GM20431 (cell line): ENCODE results near the gene BCR.

ENCODE experiments used
- in situ Hi-C: fragments of 300-500 bp; cut with MseI, MboI; formaldehyde crosslinking; loops from one replicate; pipeline ENCODE4 v1.15.0; 2020; ENCODE audit warnings: low sequenced_read_pairs; ENCODE audit not compliant: unreplicated experiment

The BCR gene

DNA sequence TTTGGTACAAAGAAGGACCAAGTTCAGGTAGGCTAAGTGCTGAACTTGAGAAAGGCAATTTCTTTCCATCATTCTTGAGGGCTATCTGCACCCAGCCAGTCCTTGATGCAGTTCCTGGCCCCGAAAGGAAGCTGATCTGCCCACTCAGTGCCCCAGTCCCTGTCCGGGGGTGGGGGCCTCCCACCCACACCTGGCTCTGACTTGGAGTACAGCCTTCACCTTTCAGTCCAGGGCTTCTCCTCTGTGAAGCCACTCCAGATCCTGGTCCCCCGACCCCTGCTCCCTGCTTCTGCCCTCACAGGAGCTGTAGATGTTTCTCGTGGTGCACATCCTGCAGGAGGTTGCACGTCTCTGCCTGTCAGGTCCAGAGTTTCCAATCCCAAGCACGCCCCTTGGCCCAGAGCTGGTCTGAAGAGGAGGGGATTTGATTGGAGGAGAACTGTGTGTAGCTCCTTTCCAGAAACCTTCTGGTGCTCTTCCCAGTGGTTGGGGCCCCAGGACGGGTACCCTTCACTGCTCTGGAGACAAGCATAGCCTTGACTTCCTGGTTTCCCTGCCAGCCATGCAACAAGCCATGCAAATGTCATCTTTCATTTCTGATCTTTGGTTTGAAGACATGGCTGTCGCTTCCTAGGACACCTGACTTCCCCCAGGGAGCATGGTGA lies 75.3 kb downstream of the BCR start:
- in situ Hi-C loops: no loop called here

DNA sequence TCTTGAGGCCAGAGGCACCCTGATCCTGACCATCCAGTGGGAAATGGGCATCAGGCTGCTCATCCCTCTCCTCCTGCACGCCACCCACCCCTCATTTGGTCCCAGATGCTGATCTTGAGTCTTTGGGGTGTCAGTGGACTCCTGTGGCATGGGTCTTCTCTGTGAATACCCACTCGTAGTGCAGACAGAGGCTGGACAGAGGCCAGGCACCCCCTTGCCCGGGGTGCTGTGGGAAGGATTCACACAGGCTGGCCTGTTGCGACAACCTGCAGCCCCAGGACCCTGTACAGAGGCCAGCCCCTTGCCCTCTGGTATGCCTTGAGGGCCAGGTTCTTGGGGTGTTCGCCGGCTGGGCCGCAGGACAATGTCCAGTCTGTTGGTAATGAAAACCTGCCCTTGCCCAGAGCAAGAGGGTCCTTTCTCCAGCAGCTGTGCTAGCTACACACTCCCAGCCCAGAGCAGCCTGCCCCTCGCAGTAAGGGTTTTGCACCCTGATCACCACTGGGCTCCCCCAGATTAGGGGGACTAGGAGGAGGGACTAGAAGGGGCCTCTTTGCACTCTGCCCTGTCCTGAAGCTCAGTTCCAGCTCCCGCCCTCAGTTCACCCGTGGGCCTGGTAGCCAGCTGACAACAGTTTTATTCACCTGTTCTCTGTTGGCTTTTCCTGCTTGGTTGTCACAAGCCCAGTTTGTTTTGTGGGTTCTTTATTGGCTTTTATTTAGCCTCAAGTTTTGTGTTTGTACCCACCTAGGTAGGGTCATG lies 76.0 kb downstream of the BCR start:
- in situ Hi-C loops: no loop called here

DNA sequence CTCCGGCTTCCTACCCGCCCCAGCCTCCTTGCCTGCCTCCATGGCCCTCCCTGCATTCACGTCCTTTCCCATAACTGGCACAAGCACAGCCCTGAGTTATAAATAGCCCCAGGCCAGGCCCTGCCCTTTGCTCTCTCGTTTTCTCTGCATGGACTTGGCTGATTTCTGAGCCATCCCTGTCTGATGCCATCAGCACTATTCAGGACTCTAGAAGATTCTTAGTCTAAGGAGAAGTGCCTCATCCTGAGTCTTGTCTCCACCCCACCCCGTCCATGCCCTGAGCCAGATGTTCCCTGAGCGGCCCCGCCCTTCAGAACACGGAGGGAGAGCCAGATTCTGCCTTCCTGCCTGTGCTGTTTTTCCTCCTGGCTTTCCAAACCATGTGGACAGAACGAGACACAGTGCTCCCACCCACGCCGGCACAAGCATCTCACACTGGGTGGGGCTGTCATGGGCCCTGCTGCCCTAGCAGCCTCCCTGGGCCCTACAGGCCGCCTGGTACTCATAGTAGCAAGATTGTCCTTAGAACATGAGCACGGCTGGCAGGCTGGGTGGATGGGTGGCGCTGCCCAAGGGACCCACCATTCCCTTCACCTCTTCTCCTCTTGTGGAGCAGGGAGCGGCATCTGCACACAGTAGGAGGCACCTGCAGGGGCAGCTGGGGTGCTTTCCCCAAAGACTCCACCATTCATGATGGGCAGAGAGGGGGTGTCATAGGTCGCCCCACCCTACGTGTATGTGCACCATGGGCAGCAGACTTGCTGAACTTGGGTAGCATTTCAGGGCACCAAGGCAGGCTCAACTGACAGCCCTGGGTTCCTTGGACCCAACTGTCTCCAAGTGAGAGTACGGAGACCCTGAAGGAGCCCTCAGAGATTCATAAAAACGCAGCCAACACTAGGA lies 76.9 kb downstream of the BCR start:
- in situ Hi-C loops: no loop called here

DNA sequence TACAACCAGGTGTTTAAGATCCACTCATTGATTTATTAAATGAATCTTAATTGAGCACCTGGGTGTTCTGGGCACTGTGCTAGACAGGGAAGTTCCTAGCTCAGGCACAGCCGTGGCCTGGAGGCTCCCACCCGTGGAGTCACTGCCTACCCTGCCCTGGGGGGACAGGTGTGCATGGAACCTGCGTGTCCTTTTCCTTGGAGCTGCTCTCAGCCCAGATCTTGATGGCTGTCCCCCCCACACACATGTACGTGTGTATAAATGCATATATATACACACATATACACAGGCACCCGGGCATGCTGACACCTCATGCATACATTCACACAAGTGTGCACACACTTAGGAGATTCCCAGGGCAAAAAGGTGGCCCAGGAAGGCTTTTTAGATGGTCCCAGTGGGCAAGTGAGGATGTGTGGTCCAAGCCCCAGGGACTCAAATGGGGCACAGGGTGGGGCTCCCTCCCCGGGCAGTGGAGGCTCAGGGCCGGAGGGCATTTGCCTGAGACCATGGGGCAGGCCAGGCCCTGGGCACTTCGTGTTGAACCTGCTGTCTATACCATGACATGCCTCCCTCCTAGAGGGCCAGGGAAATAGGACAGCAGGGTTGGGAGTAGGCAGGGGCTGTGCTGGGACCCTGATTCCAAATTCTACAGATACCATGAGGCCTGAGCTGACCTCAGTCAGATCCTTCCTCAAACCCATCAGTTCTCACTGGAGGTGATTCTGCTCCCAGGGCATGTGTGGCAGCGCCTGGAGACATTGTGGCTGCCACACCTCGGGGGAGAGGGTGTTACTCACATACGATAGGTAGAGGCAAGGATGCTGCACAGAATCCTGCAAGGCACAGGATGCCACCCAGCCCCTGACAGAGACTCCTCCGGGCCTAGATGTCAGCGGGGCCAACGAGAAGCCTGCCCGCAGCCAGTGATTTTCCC lies 77.8 kb downstream of the BCR start:
- in situ Hi-C loops: no loop called here

DNA sequence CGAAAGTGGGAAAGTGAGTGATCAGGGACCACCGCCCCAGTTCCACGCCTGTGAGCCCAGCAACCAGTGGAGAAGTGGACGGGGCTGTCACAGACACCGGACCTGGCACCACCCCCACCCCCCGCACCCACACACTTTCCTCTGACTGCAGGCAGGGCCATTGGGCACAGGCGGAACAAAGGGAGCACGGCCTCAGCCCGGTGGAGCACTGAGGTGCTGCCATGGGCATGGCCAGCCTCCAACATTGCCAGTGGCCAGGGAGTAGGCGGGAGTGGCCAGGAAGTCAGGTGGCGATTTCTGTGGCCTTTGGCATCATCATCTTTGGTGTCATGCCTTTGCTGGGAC lies 78.5 kb downstream of the BCR start:
- in situ Hi-C loops: no loop called here

DNA sequence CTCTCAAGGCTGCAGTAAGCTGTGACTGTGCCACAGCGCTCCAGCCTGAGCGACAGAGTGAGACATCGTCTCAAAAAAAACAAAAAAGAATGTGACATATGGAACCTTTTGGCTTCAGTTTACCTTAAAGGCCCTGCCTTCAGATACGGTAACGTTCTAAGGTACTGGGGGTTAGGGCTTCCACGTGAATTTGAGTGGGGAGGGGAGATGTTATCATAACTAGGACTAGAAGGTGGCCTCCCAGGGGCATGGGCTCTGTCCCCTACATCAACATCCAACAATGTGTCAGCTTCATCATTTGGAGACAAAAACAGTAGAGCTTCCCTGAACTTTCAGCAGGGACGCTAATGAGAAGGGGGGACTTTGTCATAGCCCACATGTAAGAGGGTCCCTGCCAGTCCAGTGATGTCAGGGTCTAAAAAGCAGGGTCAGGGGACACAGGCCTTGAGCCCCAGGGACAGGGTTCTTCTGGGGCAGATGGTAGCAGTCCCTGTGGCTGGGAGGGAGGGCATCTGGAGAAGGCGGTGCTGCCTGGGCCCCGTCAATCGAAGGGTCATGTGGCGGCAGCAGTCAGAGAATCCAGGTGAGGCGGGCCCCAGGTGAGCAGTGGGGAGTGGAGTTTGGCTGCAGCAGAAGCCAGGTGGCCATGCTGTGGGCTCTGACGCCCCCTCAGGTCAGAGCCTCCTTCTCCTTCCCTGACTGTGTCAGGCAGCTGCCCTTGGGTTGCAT lies 79.8 kb downstream of the BCR start:
- in situ Hi-C loops: no loop called here

DNA sequence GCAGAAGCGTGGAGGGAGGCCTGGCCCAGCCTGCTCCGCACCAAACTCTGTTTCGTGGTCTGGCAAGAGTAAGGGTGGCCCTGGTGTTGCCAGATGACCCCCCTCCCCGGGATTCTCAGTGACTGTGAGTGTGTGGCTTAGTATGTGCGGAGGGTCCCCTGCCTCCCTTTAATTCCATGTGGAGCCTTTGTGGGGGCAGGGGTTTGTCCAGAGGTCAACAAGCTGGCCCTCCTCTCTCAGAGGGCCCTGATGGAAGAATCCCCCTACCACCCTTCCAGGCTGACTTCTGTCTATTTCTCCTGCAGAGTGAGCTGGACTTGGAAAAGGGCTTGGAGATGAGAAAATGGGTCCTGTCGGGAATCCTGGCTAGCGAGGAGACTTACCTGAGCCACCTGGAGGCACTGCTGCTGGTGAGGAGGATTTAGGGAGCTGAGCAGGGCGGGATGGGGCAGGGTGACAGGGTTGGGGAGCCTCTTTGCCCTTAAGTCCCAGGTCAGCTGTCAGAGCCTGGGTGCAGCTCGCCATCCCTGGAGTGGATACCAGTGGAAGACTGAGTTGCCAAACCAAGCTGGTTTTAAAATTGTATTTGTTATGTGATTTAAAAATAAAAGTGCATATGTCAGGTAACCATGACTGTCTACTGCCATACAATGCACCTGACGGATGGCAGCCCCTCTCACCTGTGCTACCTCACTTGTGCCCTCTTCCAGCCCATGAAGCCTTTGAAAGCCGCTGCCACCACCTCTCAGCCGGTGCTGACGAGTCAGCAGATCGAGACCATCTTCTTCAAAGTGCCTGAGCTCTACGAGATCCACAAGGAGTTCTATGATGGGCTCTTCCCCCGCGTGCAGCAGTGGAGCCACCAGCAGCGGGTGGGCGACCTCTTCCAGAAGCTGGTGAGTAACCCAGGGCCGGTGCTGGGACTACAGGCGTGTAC lies 80.6 kb downstream of the BCR start:
- in situ Hi-C loops: no loop called here

DNA sequence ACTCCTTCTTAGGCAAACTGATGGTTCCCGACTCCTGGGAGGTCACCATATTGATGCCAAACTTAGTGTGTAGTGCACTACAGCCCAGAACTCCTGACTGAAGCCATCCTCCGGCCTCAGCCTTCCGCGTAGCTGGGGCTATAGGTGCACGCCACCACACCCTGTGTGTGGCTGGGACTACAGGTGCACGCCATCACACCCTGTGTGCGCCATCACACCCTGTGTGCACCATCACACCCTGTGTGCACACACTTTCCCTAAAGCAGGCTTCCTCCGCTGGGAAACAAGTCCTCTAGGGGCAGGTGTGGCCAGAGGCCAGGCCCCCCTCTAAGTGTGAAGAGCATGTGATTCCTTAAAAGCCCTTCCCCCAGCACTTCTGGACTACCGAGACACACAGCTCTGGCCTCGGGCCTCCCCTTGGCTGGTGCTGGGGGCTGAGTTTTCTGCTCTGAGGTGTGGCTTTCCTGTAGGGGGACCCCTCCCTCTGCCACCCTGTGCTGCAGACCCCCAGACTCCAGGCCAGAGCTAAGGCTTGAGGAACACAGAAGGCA lies 81.7 kb downstream of the BCR start:
- in situ Hi-C loops: no loop called here

DNA sequence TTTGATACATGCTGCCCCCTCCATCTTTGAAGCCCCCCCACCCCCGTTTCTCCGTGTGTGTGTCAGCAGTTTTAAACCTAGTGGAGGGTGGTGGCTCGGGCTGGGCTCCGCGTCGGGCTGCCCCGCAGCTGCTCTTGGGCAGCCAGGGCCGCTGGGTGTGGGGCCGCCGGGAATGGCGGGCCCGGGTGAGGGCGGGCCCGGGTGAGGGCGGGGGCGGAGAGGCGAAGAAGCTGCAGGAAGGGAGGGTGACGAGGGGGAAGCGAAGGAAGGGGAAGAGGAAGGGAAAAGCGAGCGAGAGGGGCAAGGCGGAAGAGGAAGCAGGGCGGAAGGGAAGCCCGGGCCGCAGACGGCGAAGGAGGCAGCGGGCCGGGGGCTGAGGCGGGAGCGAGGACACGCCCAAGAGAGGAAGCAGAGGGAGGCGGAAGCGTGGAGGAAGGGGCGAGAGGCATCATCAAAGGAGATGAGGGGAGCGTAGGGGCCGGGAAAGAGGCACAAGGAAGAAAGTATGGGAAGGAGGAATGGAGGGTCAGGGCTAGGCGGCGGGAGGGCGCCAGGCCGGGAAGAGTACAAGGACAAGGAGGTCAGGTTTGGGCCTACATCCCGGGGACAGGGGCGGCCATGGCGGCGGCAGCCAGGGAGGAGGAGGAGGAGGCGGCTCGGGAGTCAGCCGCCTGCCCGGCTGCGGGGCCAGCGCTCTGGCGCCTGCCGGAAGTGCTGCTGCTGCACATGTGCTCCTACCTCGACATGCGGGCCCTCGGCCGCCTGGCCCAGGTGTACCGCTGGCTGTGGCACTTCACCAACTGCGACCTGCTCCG lies 82.4 kb downstream of the BCR start:
- in situ Hi-C loops: no loop called here

DNA sequence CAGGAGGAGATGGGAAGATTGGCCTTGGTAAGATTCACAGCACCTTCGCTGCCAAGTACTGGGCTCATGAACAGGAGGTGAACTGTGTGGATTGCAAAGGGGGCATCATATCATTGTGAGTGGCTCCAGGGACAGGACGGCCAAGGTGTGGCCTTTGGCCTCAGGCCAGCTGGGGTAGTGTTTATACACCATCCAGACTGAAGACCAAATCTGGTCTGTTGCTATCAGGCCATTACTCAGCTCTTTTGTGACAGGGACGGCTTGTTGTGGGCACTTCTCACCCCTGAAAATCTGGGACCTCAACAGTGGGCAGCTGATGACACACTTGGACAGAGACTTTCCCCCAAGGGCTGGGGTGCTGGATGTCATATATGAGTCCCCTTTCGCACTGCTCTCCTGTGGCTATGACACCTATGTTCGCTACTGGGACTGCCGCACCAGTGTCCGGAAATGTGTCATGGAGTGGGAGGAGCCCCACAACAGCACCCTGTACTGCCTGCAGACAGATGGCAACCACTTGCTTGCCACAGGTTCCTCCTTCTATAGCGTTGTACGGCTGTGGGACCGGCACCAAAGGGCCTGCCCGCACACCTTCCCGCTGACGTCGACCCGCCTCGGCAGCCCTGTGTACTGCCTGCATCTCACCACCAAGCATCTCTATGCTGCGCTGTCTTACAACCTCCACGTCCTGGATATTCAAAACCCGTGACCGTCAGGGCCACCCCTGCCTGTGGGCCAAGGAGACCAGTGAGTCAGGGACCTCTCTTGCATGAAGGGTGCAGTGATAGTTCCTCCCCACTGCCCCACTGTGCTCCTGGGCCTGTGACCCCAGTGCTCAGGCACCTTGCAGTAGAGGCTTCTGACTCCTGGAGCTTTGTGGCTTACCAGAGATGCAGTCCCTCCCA lies 83.6 kb downstream of the BCR start:
- in situ Hi-C loops: no loop called here

DNA sequence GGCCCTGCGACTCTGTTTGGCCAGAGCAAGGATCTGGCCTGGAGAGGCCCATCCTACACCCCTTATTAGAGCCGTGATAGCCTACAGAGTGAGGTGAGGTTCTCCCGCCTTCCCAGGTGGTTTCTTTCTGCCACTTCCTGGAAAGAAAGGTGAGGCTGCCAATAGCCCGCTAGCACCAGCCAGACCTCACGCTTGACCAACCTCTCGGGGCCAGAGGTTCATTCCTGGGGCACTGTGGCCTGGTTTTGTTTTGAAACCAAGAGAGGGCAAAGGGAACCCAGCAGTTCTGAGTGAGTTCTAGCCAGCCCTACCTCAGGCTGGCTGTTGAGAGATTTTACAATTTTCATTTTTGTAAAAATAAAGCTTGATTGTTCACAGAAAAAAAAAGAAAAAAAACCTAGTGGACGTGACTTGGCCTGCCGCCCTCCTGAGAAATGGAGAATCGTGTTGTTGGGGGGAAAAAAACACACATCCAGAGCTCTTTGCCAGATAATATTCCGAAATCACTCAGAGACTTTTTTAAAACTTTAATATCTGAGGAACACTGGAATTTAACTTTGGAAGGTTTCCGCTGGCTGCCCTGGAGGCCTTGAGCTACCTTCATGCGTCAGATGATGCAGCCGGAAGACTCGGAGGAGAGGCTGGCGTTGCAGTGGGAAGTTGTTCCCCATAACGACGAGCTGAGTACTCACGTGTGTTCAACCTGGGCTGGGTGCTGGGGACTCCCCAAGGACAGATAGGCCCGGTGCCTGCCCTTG lies 84.5 kb downstream of the BCR start:
- in situ Hi-C loops: no loop called here

DNA sequence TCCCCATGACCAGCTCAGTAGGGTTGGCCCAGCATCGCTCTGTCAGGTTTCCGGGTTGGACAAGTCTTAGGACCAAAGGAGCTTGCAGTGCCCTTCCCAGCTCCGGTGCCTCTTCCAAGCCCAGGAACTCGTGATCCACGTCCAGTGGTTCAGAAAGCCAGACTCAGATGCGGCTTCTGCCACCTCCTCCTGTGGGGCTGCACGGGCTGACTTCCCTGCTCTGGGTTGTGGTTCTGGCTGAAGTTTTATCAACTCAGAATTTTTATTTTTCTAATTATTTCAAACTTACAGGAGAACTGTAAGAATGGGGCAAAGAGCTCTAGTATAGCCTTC lies 85.0 kb downstream of the BCR start:
- in situ Hi-C loops: no loop called here

DNA sequence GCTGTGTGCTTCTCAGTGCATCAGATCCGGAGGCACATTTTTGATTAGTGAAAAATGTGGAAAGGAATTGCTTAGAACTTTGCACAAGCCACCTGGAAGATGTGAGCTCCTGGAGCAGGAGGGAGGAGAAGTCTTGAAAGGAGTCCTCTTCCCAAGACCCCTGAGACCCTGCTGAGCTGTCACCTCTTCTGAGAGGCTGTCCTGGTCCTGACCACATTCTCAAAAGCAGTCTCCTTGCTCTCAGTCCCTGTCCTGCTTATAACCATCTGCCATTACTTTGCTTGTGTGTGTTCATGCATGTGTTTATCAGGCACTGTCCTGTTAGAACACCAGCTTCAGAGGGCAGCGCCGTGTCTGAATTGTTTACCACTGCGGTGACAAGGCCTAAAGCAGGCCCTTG lies 86.5 kb downstream of the BCR start:
- in situ Hi-C loops: no loop called here

DNA sequence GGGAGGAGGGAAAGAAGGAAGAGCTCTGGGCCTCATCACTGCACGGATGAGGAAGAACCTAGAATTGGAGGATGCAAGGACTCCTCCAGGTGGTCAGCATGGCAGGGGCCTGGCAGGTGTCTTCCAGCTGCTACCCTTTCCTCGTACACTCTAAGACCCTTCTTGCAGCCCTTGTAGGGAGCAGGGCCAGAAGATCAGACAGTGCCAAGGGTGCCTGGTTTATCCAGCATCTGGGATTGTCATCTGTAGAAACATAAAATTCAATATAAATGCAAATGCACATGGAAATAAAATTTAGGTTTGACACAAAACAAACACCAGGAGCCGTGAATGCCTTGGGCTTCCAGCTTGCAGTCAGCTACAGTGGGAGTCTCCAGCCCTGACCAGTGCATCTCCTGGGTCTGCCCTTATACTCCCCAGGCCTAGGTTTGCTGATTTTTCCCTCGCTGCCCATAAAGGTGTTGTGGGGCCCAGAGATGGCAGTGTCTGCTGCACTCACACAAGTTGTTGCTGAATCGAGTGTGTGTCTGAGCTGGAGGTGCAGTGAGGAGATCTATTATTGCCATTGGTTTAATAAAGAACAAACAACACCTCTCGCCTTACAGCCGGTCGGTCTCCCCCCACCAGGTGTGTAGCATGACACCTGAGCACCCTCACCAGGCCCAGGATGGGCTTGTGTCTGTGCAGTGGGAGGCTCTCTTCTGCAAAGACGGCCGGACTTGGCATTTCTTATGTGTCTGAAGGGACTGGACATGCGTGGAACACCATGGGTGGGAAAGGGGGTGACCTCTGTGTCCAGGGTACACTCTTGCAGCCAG lies 87.1 kb downstream of the BCR start:
- in situ Hi-C loops: no loop called here
